GM12873 (cell line): ENCODE data around the gene SDK1.

Experiments
- CTCF ChIP-seq: IDR thresholded peaks from 2 replicates; pipeline ENCODE4 v1.5.1; 2012; ENCODE audit warnings: low read depth, mild to moderate bottlenecking, moderate library complexity, low read length, control low read depth; ENCODE audit not compliant: insufficient read depth; ENCODE audit errors: missing control alignments

SDK1 gene

DNA sequence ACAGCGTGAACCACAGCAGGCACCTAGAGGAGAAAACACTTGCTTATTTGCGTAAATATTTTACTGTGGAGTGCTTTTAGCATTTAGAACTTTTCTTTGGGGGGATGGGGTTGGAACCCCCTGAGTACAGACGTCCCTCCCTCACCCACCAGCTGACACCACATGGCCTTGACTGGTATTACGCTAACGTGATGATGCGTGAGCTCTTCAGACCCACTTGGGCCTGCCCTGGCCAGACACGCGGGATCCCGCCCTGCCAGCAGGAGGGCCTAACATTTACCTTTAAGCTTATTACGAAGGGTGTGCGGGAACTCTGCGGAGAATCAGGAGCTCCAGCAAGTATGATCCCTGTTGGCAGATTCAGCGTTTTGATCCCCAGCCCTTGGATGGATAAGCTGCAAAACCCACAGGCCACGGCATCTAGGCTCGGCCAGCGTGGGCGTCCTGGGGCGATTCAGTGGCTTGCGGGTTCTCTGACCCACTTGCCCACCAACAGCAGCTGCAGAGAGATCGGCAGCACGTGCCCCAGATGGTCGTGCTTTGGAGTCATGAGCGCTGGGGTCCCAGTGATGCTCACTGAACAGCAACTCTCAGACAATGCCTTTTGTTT is 835.6 kb downstream of the SDK1 start:
- TF ChIP-seq CTCF, result no peak

DNA sequence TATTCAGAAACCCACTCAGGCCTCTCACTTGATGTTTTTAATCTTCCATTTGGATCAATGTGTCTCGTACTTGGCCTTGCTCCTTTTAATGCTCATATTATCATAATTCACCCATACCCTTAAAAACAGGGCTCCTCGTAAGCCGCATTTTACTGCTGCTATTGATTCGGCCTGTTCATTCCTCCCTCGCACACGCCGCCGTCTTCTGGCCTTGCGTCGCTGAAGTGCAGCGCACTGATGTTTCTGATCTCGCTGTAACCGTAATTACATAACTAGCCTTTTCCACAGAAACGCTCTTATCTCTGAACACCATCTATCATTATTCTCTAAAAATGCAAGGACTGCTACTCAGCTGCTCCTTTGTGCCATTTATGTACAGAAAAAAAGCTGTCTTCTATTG is 836.5 kb downstream of the SDK1 start:
- TF ChIP-seq CTCF, result no peak

GRCh38 chr7:4138866-4139265 is 837.8 kb downstream of the SDK1 start:
- TF ChIP-seq CTCF, result no peak

GRCh38 chr7:4139656-4140625 is 838.9 kb downstream of the SDK1 start:
- no peak for TF ChIP-seq CTCF

GRCh38 chr7:4140933-4141332 is 839.9 kb downstream of the SDK1 start:
- no peak for TF ChIP-seq CTCF

DNA sequence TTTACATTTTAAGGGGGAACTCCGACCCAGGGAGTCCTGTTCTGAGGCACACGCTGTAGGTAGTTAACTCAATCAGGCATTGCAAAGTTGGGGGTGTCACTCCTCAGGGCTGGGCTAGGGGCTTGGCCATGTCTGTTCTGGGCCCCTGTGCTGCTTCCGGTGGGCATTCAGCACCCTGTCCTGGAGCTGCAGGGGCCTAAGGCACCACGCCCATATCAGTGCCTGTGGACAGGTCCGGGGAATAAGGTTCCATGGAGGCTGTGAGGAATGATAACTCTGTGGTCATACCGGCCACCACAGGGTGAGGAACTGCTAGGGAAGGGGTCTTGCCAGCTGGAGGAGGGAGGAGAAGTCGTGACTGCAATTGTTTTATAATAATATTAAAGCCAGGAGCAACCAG is 842.0 kb downstream of the SDK1 start:
- TF ChIP-seq CTCF, result no peak

DNA sequence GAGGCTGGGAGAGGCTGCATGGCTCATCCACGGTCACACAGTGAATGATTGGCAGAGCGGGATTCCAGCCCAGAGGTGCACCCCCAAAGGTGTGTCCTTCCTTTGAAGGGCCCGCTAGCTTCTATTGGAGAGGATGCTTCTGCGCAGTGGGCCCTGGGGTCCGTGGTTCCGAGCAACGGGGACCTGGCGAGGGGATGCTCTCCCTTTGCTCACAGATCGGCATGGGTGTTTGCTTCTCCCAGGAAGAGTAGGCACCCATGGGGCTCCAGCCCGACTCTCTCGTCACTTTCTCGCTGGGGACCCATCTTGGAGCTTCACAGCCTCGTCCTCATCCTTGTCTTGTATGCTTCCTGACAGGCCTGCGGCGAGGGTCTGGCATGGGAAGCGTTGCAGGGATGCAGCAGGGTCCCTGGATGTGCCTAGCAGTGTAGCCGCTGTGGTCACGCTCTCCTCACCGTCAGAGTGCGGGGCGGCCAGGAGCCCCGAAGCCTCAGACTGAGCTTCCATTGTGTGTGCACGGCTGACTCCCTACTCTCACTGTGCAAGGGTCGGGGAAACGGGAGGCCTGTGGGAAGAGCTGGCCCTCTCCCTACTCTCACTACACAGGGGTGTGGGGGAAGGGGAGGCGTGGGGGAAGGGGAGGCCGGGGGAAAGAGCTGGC is 842.6 kb downstream of the SDK1 start:
- no peak for TF ChIP-seq CTCF
